ENCODE measurements around the gene BCR.

BCR gene

DNA sequence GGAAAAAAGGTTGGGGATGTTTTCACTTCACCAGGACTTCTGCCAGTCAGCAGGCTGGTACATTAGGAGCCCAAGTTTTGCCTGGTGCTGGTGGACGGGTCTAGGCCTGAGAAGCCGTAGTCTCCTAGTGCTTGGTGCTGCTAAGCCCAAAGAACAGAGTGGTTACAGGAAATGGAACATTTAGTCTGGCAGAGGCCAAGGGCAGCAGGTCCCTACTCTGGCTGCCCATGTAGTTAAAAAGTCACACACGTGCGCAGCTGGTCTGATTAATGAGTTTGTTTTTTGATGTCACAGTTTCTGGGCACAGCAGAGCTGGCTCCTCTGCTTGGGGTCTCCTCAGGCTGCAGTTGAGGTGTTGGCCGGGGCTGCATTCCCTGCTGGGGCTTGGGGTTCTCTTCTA is 20.6 kb downstream of the BCR start:
- DNase-seq (no peak), ATAC-seq (no peak)

DNA sequence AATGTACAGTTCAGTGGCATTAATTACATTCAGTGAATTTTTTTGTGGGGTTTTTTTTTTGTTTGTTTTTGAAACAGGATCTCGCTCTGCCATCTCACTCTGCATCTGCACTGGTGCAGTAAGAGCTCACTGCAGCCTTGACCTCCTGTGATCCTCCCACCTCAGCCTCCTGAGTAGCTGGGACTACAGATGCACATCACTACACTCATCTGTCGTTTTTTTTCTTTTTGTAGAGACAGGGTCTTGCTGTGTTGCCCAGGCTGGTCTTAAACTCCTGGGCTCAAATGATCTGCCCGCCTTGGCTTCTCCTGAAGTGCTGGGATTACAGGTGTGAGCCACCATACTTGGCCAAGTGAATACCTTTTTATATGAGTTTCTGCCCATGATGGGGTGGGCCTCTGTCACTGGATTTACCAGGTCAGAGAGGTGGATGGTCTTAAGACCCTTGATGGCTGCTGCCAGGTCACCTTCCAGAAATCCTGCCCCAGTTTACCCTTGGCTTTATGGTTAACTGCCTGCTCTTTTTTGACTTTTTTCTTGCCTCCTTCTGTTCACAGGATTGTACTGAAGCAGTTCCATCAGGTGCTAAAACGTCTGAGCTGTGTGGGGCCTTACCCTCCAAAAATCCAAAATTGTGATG is 22.6 kb downstream of the BCR start:
- DNase-seq (no peak), ATAC-seq (no peak)

DNA sequence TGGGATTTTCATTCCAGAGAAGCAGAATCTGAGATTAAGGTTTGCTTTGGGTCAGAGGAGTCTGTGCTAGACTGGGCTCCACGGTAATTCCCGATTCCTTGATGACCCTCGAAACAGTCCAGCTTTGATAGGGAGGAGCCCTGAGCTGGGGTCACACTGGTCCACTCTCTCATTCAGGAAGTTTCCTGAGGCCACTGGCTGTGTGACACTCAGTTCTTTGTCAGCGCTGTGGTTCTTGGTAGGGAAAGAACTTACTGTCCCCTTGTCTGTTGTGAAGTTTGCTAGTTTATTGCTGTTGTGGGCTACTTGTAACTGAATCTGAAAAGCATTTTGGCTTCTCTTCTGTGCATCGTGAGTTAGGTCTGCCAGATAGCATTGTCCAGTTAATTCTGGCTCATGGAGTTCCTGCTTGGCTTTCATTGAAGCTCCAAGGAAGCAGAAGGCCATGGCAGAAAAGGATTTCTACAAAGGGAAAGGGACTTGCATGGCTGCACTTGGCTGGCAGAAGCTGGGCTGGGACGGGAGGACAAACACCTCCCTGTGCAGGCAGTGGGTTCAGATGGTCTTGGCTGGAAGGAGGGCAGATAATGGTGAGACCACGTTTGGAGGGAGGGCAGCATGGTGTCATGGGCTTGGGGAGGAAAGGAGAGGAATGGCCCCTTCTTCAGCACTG is 23.3 kb downstream of the BCR start:
- ATAC-seq, result no peak
- no peak for DNase-seq

DNA sequence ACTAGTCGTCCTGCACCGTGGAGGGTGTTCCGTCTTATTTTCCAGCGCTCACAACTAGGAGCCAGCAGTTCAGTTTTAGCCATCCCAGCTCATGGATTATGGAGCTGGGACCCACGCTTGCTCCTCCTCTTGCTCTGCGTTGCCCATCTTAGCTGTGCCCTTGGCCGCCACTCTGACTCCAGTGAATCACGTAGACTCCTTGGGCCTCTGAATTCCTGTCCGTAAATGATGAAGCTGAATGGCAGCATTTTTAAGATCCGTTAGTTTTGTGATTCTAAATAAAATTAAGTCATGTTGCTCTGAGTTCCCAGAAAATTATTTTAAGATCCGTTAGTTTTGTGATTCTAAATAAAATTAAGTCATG is 23.8 kb downstream of the BCR start:
- no peak for ATAC-seq

DNA sequence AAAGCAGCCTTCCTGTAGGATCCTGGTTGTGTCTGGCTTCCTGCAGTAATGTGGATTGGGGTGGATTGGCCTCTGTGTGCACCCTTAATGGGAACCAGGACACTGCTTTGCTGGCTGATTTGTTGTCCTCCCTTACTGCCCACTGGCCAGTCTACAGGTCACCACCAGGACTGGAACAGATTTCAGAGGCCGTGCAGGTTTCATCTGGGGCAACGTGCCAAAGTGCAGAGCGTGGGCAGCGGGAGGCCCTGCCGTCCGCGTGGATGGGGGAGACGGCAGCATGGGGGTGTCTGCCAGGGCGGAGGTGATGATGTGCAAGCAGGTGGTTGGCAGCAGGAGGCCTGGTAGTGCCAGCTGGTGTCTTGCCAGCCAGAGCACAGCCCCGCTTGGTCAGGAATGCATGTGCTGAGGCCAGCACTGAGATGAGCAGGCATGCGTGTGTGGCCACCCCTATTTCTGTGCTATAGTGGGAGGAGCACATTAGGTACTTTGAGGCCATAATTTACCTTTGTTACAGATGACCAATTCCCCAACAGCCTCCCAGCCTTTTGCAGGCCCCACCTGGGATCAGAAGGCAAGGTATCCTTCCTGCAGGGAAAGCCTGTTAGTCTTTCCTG is 24.3 kb downstream of the BCR start:
- DNase-seq (no peak), ATAC-seq (no peak)

More for the DNA sequence above, 23.8 kb downstream of the BCR start:
- no peak for DNase-seq

DNA sequence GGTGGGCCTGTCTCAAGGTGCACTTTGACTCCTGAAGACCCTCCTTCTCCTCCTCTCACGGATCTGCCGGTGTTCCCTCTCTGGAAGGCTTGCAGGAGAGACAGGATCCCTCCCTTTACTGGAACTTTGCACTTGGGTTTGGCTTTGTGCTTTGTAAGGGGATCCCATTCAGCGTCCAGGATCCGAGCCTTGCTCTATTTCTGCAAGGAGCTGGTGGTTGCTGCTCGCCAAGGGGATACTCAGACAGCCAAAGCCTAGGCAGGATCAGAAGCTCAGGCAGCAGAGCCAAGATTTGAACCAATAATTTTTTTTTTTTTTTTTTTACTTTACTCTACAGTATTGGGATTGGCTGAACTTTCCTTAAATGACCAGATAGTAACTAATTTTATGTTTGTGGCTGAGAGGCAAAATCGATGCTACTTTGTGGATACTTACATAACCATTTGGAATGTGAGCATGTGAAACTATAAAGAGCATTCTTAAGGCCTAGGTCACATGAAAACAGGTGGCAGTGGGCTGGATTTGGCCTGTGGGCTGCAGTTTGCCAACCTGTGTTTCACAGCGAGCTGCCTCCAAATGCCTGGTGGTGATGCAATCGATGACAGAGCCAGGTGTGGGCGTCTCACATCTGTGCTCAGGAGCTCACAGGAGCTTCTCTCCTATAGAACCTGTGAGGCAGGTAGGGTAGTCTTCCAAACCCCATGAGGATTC is 25.2 kb downstream of the BCR start:
- ATAC-seq (no peak), DNase-seq (no peak)

DNA sequence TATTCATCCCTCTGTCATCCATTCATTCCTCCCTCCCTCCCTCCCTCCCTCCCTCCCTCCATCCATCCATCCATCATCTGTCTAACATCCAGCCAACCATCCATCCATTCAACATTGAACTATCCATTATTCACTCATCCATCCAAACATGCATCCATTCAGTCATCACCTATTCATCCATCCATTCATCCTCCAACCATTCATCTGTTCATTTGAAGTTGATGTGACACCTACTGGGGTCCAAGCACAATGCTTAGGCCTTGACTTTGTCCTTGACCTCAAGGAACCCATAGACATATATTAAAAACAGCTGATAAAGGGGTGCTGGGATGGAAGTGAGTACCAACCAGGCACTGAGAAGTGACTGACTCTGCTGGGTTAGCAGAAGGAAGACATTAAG is 26.6 kb downstream of the BCR start:
- no peak for ATAC-seq
- DNase-seq, result no peak

DNA sequence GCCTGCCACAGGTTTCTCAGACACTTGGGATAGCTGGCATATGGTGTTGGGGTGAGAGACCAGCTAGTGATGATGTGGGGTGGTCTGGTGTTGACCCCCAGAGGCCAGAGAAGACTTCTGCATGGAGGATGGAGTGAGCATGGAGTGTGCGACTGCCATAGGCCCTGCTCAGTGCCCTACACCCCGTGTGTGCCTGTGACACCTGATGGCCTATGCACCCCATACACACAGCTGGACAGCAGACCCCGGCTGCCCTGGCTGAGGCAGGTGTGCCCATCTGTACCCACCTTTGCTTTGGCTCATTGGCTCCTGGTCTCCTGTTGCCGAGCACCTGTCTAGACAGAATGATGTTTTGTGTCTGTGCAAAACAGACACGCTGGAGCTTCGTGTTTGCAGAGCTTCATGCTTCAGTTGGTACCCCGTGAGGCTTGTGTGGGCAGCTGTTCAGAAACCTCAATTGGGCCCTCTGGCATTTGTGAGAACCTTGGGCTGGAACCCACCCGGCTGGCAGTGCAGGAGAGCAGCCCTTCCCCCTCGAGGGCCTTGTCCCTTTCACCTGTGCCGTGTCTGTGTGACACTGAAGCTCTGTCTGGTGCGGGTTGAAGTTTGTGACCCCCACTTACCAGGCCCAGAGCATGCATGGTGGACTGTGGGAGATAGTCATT is 27.6 kb downstream of the BCR start:
- no peak for DNase-seq
- ATAC-seq, result no peak

DNA sequence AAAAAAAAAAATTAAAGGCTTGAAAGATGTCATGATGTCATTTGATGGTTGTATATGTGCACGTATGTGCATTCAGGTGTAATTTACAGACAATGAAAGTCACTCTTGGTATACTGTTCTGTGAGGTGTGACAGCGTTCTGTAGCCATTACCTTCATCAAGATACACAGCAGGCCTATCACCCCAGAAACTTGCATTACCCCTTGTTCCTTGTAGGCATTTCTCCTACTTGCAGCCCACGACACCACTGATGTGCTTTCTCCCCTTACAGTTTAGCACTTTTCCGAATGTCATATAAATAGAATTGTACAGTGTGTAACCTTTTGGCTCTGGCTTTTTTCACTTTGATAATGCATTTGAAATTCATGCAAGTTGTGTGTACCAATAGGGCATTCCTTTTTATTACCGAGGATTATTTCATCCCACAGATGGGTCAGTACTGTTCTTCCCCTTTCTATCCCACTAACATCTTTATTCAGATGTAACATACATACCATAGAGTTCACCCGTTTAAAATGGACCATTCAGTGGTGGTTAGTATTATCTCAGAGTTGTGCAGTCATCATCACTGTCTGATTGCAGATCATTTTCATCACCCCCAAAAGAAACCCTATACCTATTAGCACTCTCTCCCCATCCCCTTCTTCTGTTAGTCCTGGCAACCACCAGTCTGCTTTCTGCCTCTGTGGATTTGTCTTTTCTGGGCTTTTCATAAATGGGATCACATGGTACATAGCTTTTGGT is 30.3 kb downstream of the BCR start:
- DNase-seq, result no peak
- ATAC-seq, result no peak

DNA sequence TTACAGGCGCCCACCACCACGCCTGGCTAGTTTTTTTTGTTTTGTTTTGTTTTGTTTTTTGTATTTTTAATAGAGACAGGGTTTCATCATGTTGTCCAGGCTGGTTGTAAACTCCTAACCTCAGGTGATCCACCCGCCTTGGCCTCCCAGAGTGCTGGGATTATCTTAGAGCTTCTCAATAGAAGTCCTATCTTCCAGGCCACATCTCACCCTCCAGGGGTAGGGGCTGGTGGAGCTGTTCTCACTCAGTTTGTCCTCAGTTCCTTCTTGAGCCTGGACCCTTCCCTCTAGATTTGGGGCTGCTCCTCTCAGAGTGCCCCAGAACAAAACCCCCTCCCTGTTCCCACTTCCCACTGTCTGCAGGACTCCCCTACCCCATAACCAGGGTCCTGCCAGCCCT is 31.3 kb downstream of the BCR start:
- no peak for DNase-seq
- no peak for ATAC-seq

DNA sequence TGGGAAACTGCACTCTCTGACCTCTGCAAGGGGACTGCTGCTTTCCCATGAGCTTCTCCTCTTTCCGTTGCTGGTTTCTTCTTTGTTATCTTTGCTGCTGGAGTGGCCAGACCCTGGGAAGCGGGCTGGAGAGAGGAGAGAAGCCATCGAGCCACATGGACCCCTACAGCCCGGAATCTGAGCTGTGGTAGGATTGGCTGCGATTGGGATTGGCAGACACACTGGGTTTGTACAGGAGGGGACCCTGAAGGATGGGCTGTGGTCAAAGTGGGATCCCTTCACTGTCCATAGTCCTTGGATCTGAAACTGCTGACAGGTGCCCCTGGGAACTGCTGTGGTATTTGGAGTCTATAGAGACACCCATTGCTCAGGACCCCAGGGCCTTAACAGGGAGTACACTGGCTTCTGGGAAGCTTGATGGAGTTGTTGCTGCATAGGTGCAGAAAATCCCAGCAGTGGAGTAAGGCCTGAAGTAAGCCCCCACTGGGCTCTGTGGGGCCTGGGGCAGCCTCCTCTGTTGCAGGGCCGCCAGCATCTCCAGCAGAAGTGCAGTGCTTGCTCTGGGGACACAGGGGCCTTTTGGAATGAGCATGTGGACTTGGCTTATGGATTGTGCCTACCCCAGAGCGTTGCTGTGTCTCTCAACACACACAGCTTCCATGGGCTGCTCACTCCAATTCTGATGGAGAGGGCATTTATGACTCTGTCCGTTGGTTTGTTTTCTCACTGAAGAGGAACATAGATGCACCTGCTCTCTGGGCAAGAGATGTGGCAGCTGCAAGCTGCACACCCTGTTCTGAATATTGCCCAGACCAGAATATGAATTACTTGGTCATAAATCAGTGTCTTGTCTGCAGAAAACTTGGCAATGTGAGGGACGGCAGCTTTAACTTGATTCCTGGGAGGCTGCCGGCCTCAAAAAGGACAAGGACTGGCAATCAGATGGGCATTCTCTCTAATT is 32.0 kb downstream of the BCR start:
- ATAC-seq, result no peak
- no peak for DNase-seq

DNA sequence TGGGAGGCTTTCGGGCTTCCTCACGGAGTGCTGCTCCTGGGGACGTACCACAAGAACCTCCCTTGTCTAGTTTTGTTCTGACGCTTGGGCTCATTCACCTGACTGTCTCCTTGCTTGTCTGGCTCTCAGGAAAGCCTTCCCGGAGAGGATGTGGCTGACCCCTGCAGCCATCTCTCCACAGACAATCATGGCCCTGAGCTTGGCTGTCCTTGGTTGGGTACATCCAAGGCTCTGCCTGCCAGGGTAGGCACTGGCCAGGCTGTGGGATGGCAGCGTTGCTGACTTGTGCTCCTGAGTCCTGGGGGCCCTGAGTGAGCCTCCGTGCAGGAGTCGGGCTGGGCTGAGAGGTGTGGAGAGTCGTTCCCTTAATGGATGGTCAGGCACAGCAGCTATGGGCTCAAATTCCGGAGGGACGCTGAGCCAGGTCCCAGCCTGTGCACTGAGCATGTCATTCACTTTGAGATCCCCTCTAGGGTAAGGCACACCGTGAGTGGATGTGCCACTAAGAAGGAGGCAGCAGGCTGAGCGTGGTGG is 32.8 kb downstream of the BCR start:
- DNase-seq (no peak), ATAC-seq (no peak)

DNA sequence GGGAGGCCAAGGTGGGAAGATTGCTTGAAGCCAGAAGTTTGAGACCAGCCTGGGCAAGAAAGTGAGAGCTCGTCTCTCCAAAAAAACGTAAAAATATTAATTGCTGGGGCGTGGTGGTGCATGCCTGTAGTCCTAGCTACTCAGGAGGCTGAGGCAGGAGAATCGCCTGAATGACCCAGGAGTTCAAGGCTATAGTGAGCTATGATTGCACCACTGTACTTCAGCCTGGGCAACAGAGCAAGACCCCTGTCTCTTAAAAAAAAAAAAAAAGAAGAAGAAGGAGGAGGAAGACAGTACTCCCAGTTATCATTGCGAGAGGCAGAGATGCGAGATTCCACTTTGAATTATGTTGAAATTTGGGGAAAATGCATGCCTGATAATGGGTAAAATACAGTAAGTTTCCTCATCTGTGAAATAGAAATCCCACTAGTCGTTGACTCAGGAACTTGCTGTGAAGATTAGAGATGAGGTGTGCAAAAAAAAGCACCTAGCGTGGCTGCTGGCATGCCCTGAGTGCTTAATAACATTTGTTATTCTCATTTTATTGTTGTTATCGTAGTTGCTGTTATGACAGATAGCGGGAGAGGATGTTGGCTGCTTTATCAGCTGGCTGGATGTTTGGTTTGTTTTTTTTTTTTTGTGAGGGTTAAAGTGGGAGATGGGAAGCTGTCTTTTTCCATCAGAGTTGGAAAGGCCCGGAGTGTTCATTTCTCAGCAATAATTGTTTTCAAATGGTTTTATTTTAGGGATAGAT is 33.4 kb downstream of the BCR start:
- no peak for ATAC-seq
- DNase-seq, result no peak

DNA sequence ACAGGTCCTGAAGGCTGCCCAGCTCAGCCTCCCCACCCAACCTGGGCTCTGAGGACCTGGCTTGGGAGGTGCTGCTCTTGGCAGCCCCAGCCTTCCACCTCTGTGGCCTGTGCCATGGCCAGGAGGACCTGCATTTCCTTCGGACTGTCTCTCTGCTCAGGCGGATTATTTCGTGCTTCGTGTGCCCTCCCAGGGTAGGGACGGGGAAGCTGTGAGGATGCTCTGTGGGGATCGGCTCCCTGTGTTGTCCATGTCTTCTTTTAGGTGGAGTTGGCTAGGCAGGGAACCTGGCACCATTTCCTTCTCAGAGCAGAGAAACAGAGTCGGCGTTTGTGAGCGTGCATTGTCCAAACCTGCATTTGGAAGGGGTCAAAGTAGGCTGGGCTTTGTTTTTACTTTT is 34.1 kb downstream of the BCR start:
- DNase-seq (no peak), ATAC-seq (no peak)

DNA sequence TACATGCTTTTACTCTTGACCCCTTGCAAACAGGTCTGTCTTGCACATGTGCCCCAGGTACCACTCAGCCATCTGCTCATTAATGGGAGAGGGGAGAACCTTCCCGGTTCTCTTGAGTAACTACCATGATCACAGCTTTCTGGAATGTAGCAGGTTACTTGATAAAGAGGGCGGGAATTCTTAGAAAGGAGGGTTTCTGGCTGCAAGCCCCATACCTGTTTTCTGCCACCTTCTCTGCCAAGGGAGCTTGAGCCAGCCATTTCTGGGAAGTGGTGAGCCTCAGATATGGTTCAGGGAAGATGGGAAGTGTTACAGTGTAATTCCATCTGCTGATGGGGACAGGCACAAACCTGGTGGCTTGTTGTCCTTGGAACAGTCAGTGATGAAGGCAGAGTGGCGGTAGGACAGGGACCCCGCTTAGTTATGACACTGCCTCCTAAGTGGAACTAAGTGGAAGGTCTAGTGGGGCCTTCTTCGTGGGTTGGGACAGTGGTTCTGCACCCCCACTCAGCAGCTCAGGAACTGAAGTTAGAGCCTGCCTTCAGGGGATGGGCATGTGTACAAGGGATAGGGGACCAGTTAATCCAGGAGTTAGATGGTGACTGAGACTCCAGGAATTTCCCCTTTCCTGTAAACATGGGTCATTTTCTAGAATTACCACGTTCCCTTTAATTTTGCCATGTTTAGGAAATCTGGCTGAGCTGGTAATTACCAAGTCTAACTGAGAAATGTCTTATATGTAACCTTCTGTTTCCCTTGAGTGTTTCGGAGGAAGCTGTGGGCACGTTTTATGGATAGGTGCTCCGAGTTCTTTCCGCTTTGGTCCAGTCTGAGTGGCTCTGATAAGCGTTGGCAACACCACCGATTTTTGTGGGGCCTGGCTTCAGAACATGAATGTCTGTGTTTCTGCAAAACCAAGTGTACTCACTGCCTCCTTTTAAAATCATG is 35.3 kb downstream of the BCR start:
- no peak for ATAC-seq
- no peak for DNase-seq

DNA sequence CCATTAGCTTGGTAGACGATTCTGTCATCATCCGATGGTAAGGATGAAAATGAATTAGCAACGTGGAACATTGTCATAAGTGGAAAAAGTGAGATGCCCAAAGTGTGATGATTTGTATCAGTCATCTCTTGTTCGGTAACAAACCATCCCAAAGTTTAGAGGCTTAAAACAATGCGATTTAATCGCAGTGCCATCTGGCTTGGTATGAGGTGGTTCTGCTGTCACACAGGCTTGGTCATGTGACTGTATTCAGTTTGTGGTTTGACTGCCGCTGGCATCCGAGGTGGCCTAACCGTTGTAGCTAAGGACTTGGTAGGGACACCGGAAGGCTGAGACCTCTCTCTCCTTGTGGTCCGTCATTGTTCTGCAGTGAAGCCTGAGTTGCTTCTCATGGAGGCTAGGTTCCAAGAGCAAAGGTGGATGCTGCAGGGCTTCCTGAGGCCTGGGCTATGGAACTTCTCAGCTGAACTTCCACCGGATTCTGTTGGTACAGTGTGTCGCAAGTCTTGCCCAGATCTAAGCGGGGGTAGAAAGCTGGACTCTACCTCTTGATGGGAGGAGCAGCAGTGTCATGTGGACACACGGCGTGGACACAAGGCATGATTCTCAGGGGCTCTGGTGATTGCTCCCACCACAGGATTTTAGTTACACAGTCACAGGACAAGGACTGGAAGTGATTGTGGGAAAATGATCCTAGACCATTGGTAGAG is 36.3 kb downstream of the BCR start:
- ATAC-seq (peak; percentile 76), DNase-seq (peak; percentile 64)

DNA sequence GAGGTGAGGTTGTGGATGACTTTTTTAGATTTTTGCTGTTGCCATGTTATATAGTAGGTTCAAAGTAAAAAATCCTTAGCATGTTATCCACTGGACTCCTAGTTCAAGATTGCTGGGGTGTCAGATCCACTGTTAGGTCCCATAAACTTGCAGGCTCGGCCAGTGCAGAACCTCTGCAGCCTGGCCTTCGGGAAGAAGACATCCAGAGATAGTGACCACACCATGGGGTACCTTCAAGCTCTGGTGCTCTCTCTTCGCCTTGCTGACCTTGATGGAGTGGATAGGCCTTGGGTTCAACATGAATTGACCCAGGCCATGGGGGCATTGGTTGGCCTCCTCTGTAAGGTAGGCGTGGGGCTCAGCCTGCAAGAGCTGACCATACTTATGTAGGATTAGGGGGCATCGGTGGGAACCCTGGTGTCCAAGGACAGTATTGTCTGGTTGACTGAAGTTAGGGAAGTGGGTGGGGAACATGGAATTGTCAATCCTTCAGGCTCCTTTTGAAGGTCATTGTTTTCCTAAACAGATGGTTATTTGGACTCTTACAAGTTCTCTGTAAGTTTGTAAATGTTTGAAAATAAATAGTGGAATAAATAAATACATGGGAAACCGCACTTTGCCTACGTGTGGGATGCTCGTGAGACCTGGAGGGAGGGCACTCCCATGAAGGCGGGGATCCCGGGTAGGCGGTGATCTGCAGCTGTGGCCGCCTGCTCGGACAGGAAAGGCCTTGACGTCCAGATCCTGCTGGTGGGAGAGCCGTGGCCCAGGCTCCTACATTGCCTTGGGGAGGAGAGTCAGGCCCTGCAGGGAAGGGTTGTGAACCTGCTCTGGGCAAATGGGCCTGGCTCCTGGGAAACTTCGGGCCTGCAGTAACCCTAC is 37.1 kb downstream of the BCR start:
- no peak for ATAC-seq

More for the DNA sequence above, 37.1 kb downstream of the BCR start:
- DNase-seq, result no peak

Data from stimulated activated naive CD8-positive, alpha-beta T cell treated with anti-CD3 and anti-CD28 coated beads, Interleukin-15, Interleukin-2, amounts not matched to agents 100 U/mL and 50 U/mL, for 24 hours (primary cell).